ENCODE measurements around the gene KRT83.

DNA sequence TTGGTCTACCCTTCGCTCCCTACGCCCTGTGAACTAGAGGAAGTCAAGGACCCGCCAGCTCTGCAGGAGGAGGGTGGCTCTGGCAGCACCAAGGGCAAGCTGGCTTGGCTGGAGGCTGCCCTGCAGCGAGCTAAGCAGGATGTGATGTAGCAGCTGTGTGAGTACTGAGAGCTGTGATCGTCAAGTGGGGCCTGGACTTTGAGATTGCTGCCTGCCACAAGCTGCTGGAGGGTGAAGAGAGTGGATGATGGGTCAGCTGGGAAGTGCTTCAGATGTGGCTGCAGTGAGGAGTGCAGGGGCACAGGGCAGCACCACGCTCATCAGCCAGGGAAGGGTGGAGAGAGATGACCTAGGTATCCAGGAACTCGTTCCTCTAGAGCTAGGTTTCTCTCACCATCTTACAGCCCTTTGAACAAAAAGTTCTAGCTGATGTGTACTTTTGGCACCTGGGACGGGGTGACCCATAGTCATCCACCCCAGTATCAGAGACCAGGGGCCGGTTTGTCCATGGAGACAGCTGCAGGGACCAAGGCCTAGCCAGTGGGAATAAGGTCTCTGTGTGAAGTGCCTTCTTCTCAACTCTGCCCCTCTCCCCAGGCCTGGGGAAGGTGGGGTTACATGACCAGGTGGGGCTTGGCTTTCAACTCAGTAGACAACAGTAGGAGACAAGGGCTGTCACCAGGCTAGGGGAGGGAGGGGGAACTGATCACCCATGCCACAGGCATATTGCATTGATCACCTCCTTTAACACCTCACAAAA is 43.5 kb downstream of the KRT83 start:
- TF ChIP-seq POLR2AphosphoS5 (IDR thresholded peaks at IDR 0.05; ENCODE audit: low read depth, low read length) = no peak
- TF ChIP-seq, protein P1, sequence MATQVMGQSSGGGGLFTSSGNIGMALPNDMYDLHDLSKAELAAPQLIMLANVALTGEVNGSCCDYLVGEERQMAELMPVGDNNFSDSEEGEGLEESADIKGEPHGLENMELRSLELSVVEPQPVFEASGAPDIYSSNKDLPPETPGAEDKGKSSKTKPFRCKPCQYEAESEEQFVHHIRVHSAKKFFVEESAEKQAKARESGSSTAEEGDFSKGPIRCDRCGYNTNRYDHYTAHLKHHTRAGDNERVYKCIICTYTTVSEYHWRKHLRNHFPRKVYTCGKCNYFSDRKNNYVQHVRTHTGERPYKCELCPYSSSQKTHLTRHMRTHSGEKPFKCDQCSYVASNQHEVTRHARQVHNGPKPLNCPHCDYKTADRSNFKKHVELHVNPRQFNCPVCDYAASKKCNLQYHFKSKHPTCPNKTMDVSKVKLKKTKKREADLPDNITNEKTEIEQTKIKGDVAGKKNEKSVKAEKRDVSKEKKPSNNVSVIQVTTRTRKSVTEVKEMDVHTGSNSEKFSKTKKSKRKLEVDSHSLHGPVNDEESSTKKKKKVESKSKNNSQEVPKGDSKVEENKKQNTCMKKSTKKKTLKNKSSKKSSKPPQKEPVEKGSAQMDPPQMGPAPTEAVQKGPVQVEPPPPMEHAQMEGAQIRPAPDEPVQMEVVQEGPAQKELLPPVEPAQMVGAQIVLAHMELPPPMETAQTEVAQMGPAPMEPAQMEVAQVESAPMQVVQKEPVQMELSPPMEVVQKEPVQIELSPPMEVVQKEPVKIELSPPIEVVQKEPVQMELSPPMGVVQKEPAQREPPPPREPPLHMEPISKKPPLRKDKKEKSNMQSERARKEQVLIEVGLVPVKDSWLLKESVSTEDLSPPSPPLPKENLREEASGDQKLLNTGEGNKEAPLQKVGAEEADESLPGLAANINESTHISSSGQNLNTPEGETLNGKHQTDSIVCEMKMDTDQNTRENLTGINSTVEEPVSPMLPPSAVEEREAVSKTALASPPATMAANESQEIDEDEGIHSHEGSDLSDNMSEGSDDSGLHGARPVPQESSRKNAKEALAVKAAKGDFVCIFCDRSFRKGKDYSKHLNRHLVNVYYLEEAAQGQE (IDR thresholded peaks at IDR 0.05; ENCODE audit: insufficient read depth in 1 of 2, low read depth in 2 of 2, low read length in 2 of 2) = no peak
- TF ChIP-seq TAF1 (IDR thresholded peaks at IDR 0.05; ENCODE audit: borderline replicate concordance, insufficient read depth, low read length) = no peak

Data from PFSK-1 (cell line).